H9 (cell line): ENCODE results near the gene AGTRAP. TPM values are rescaled to one million over a fixed set of nuclear protein-coding genes. Genes with fewer than 3 reads are reported as not detected.

ENCODE experiments used
- DNase-seq: peaks from one replicate; pipeline ENCODE4 v3.0.0-alpha.2; 2017
- H2AFZ ChIP-seq: one replicate; pipeline ENCODE4 v1.6.1; 2013; ENCODE audit warnings: mild to moderate bottlenecking, low read length, control low read depth, moderate library complexity
- H2AK5ac ChIP-seq: 2 replicates; pipeline ENCODE4 v1.6.1; 2013; ENCODE audit warnings: low read length, control low read depth, mixed read lengths; ENCODE audit not compliant: insufficient read length
- H2BK120ac ChIP-seq: one replicate; pipeline ENCODE4 v1.6.1; 2013; ENCODE audit warnings: low read depth, mild to moderate bottlenecking, low read length, control low read depth, inconsistent platforms; ENCODE audit not compliant: poor library complexity, severe bottlenecking
- H2BK12ac ChIP-seq: 2 replicates; pipeline ENCODE4 v1.6.1; 2013; ENCODE audit warnings: low read length, control low read depth, mixed read lengths, low read depth; ENCODE audit not compliant: insufficient read length
- H2BK15ac ChIP-seq: 2 replicates; pipeline ENCODE4 v1.6.1; 2013; ENCODE audit warnings: low read depth, low read length, control low read depth
- H2BK20ac ChIP-seq: one replicate; pipeline ENCODE4 v1.6.1; 2013; ENCODE audit warnings: low read depth, mild to moderate bottlenecking, low read length, control low read depth, inconsistent platforms; ENCODE audit not compliant: poor library complexity, severe bottlenecking
- H2BK5ac ChIP-seq: 2 replicates; pipeline ENCODE4 v1.6.1; 2013; ENCODE audit warnings: low read length, control low read depth, mixed read lengths; ENCODE audit not compliant: insufficient read length
- H3K14ac ChIP-seq: 2 replicates; pipeline ENCODE4 v1.6.1; 2013; ENCODE audit warnings: low read length, control low read depth; ENCODE audit not compliant: insufficient read depth
- H3K18ac ChIP-seq: 2 replicates; pipeline ENCODE4 v1.6.1; 2013; ENCODE audit warnings: low read depth, mild to moderate bottlenecking, mixed read lengths, low read length, control low read depth; ENCODE audit not compliant: insufficient read length
- H3K23ac ChIP-seq: 2 replicates; pipeline ENCODE4 v1.6.1; 2013; ENCODE audit warnings: low read length, control low read depth, mixed read lengths, low read depth; ENCODE audit not compliant: insufficient read length
- H3K23me2 ChIP-seq: 2 replicates; pipeline ENCODE4 v1.6.1; 2013; ENCODE audit warnings: low read depth, mild to moderate bottlenecking, mixed read lengths, low read length, control low read depth; ENCODE audit not compliant: insufficient read length, poor library complexity, severe bottlenecking
- H3K27ac ChIP-seq: 2 replicates; pipeline ENCODE4 v1.5.1; 2013; ENCODE audit warnings: low read length, control low read depth, mixed read lengths, low read depth; ENCODE audit not compliant: insufficient read length
- H3K27me3 ChIP-seq: 2 replicates; pipeline ENCODE4 v1.6.1; 2013; ENCODE audit warnings: low read length, control low read depth, inconsistent platforms; ENCODE audit not compliant: insufficient read depth
- H3K4ac ChIP-seq: 2 replicates; pipeline ENCODE4 v1.6.1; 2013; ENCODE audit warnings: low read depth, mild to moderate bottlenecking, control low read depth, inconsistent platforms, low read length, moderate library complexity
- H3K4me1 ChIP-seq: 2 replicates; pipeline ENCODE4 v1.6.1; 2013; ENCODE audit warnings: low read length, control low read depth, inconsistent platforms; ENCODE audit not compliant: insufficient read depth
- H3K4me2 ChIP-seq: 2 replicates; pipeline ENCODE4 v1.6.1; 2013; ENCODE audit warnings: low read length, control low read depth, mixed read lengths; ENCODE audit not compliant: insufficient read length, insufficient read depth
- H3K56ac ChIP-seq: 2 replicates; pipeline ENCODE4 v1.6.1; 2013; ENCODE audit warnings: low read depth, mild to moderate bottlenecking, mixed read lengths, low read length, control low read depth; ENCODE audit not compliant: insufficient read length
- H3K79me1 ChIP-seq: 2 replicates; pipeline ENCODE4 v1.6.1; 2013; ENCODE audit warnings: low read depth, mild to moderate bottlenecking, moderate library complexity, low read length, control low read depth, inconsistent platforms; ENCODE audit not compliant: insufficient read depth, poor library complexity, severe bottlenecking
- H3K79me2 ChIP-seq: 2 replicates; pipeline ENCODE4 v1.6.1; 2013; ENCODE audit warnings: low read length, control low read depth, inconsistent platforms; ENCODE audit not compliant: insufficient read depth
- H3K9ac ChIP-seq: 2 replicates; pipeline ENCODE4 v1.6.1; 2013; ENCODE audit warnings: low read length, control low read depth, mixed read lengths; ENCODE audit not compliant: insufficient read length; ENCODE audit errors: extremely low read depth
- H3K9me3 ChIP-seq: one replicate; pipeline ENCODE4 v1.6.1; 2013; ENCODE audit warnings: low read depth, low read length, inconsistent platforms; ENCODE audit not compliant: control insufficient read depth
- H3T11ph ChIP-seq: one replicate; pipeline ENCODE4 v1.6.1; 2013; ENCODE audit warnings: mild to moderate bottlenecking, low read length, control low read depth, inconsistent platforms
- H4K20me1 ChIP-seq: one replicate; pipeline ENCODE4 v1.6.1; 2013; ENCODE audit not compliant: control insufficient read depth, insufficient read length, insufficient read depth
- H4K5ac ChIP-seq: 2 replicates; pipeline ENCODE4 v1.6.1; 2013; ENCODE audit warnings: low read depth, mild to moderate bottlenecking, mixed read lengths, low read length, control low read depth; ENCODE audit not compliant: insufficient read length
- H4K8ac ChIP-seq: replicated peaks from 2 replicates; pipeline ENCODE4 v1.6.1; 2013; ENCODE audit warnings: low read length, control low read depth, mixed read lengths, low read depth; ENCODE audit not compliant: insufficient read length
- H4K91ac ChIP-seq: 2 replicates; pipeline ENCODE4 v1.6.1; 2013; ENCODE audit warnings: low read depth, mild to moderate bottlenecking, moderate library complexity, mixed read lengths, low read length, control low read depth; ENCODE audit not compliant: insufficient read length
- H3K27ac Mint-ChIP-seq, 3 experiments: 2 replicates in 2 of 3; 3 replicates in 1 of 3; pipeline ENCODE4 v1.8.0; 2020 to 2021; ENCODE audit warnings: mixed read lengths in 3 of 3, mild to moderate bottlenecking in 1 of 3, moderate library complexity in 1 of 3
- H3K27me3 Mint-ChIP-seq: 2 replicates; pipeline ENCODE4 v1.8.0; 2021; ENCODE audit warnings: low read depth, mild to moderate bottlenecking, moderate library complexity, mixed read lengths
- H3K36me3 Mint-ChIP-seq, 3 experiments: 2 replicates in 2 of 3; 3 replicates in 1 of 3; pipeline ENCODE4 v1.8.0; 2020 to 2021; ENCODE audit warnings: low read depth in 3 of 3, mixed read lengths in 3 of 3; ENCODE audit not compliant: insufficient read depth in 1 of 3
- H3K4me1 Mint-ChIP-seq, 2 experiments: 2 replicates each; pipeline ENCODE4 v1.8.0; 2020; ENCODE audit warnings: mixed read lengths in 2 of 2
- H3K4me3 Mint-ChIP-seq, 2 experiments: 2 replicates in 1 of 2; 3 replicates in 1 of 2; pipeline ENCODE4 v1.8.0; 2020 to 2021; ENCODE audit warnings: mild to moderate bottlenecking in 2 of 2, mixed read lengths in 2 of 2, moderate library complexity in 1 of 2
- H3K9me3 Mint-ChIP-seq, 2 experiments: 2 replicates in 1 of 2; 3 replicates in 1 of 2; pipeline ENCODE4 v1.8.0; 2020; ENCODE audit warnings: mild to moderate bottlenecking in 2 of 2, mixed read lengths in 2 of 2, moderate library complexity in 1 of 2
- CTCF ChIP-seq: fragments of 200-600 bp; sonication (generic); conservative IDR thresholded peaks from 3 replicates; pipeline ENCODE4 v1.8.0; 2021; ENCODE audit warnings: antibody characterized with exemption, mild to moderate bottlenecking
- WGBS: extraction: QIAGEN DNeasy Blood & Tissue Kit; methylation state at CpG from one replicate; pipeline ENCODE4 v1.1.7; 2013; ENCODE audit warnings: missing lambda C conversion rate, low lambda C conversion rate, mixed read lengths; ENCODE audit not compliant: insufficient read length; ENCODE audit errors: extremely low coverage; 5-methylcytosine and 5-hydroxymethylcytosine counted together
- total RNA-seq: library from RNA; stranded (reverse); gene quantifications from 2 replicates; pipeline ENCODE4 v1.2.1, GENCODE V29; 2021

The AGTRAP gene
- total RNA-seq, 1 experiment from 2014 or later = 60.9 TPM

DNA sequence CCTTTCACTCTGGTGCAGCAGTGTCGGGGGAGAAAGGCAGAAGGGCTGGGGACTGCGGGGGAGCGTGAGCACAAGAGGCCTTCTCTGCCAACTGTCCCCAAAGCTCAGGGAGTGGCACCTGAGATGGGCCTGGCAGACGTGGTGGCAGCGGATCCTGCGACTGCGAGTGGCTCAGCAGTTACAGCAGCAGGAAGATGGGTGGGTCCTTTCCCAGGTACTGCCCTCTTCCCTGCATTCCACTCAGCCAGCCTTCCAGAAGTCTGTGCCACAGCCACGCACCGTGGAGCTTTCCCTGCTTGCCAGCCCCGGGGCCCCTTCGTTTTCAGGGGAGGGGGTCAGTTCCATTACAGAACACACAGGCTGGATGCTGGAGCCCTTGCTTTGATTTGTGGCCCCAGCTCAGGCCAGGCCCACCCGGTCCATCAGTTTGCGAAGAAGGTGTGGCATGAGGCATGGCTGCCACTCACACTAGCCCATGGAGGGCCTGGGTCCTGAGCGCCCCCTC, 52.7 kb downstream of the AGTRAP start:
- H3K56ac ChIP-seq = no peak overlapping the region
- H2AFZ ChIP-seq = no peak overlapping the region
- no peaks in the 10 kb centered on the region for H4K20me1 ChIP-seq
- H3K36me3 Mint-ChIP-seq = peaks cover 3 to 24% (median 17%) of the 10 kb centered on the region in 3 experiments; a peak in 5 of 7 replicates
- no CpG with 5 or more reads among the region's 14 CpGs for WGBS
- no peaks in the 10 kb centered on the region for H3K9me3 ChIP-seq
- DNase-seq = no peak
- no peak overlapping the region for H2AK5ac ChIP-seq
- H3K27me3 ChIP-seq = no peaks in the 10 kb centered on the region
- no peak overlapping the region for H2BK5ac ChIP-seq
- H3K23ac ChIP-seq = no peak overlapping the region
- H3K9me3 Mint-ChIP-seq = no peaks in the 10 kb centered on the region
- no peak overlapping the region for H3K27ac Mint-ChIP-seq
- H4K8ac ChIP-seq = no peak overlapping the region
- H4K91ac ChIP-seq = no peak overlapping the region
- no peaks in the 10 kb centered on the region for H3K79me1 ChIP-seq
- peaks cover 25 to 34% of the 10 kb centered on the region in 2 experiments for H3K4me1 Mint-ChIP-seq
- peaks cover 6% of the 10 kb centered on the region; the same call in 1 of the 2 replicates for H3K4me1 ChIP-seq
- H3K27ac ChIP-seq = no peak overlapping the region
- TF ChIP-seq CTCF = no peak
- H3K4me2 ChIP-seq = no peak overlapping the region
- H3K18ac ChIP-seq = no peak overlapping the region
- no peak overlapping the region for H3K14ac ChIP-seq
- H4K5ac ChIP-seq = no peak overlapping the region
- no peak overlapping the region for H2BK120ac ChIP-seq
- no peaks in the 10 kb centered on the region for H3K23me2 ChIP-seq
- H3K9ac ChIP-seq = no peak overlapping the region
- peaks cover 1% of the 10 kb centered on the region; the same call in 1 of the 2 replicates for H3K27me3 Mint-ChIP-seq
- H2BK20ac ChIP-seq = no peak overlapping the region
- H3K79me2 ChIP-seq = no peaks in the 10 kb centered on the region
- no peak overlapping the region for H2BK12ac ChIP-seq
- no peak overlapping the region for H3T11ph ChIP-seq
- no peak overlapping the region for H3K4ac ChIP-seq
- no peak overlapping the region for H3K4me3 Mint-ChIP-seq
- no peak overlapping the region for H2BK15ac ChIP-seq
